Neural cell (in vitro differentiated cells): Measurements from ENCODE around the gene STIM1. TPM values are rescaled to one million over a fixed set of nuclear protein-coding genes. Genes with fewer than 3 reads are reported as not detected.

Experiments used
- H2AFZ ChIP-seq: fragments of 200-600, 300-800 bp; sonication (generic), shearing (Covaris generic); 2 replicates; pipeline ENCODE4 v1.6.0; 2014; ENCODE audit warnings: low read depth, mild to moderate bottlenecking, antibody characterized with exemption, low read length, moderate library complexity
- H3F3A ChIP-seq: fragments of 200-600 bp; shearing (Covaris generic); 2 replicates; pipeline ENCODE4 v1.6.1; 2016; ENCODE audit warnings: mild to moderate bottlenecking, moderate library complexity, mixed read lengths, antibody characterized with exemption, low read length; ENCODE audit not compliant: insufficient read depth, poor library complexity, severe bottlenecking
- H3K27ac ChIP-seq: fragments of 200-600, 300-800 bp; sonication (generic), shearing (Covaris generic); 2 replicates; pipeline ENCODE4 v1.5.1; 2014; ENCODE audit warnings: mild to moderate bottlenecking, low read length, moderate library complexity
- H3K27me3 ChIP-seq: fragments of 300-800, 200-600 bp; sonication (generic), shearing (Covaris generic); 2 replicates; pipeline ENCODE4 v1.6.0; 2014; ENCODE audit warnings: mild to moderate bottlenecking, low read depth, low read length, moderate library complexity; ENCODE audit not compliant: insufficient read depth
- H3K36me3 ChIP-seq: fragments of 300-800, 200-600 bp; sonication (generic), shearing (Covaris generic); 2 replicates; pipeline ENCODE4 v1.5.1; 2014; ENCODE audit warnings: mild to moderate bottlenecking, antibody characterized with exemption, low read length, moderate library complexity; ENCODE audit not compliant: insufficient read depth
- H3K4me2 ChIP-seq: fragments of 300-800, 200-600 bp; sonication (generic), shearing (Covaris generic); 2 replicates; pipeline ENCODE4 v1.6.0; 2014; ENCODE audit warnings: mild to moderate bottlenecking, low read length
- H3K4me3 ChIP-seq: fragments of 300-800, 200-600 bp; sonication (generic), shearing (Covaris generic); 2 replicates; pipeline ENCODE4 v1.5.1; 2014; ENCODE audit warnings: mild to moderate bottlenecking, low read length, moderate library complexity
- H3K79me2 ChIP-seq: fragments of 200-600 bp; shearing (Covaris generic); replicated peaks from 2 replicates; pipeline ENCODE4 v1.6.0; 2014; ENCODE audit warnings: mild to moderate bottlenecking, low read length, moderate library complexity; ENCODE audit not compliant: insufficient read depth
- H3K9ac ChIP-seq: fragments of 300-800, 200-600 bp; sonication (generic), shearing (Covaris generic); 2 replicates; pipeline ENCODE4 v1.6.1; 2016; ENCODE audit warnings: mild to moderate bottlenecking, low read length, mixed read lengths
- H3K9me2 ChIP-seq: fragments of 200-600 bp; shearing (Covaris generic); 2 replicates; pipeline ENCODE4 v1.6.1; 2016; ENCODE audit warnings: mild to moderate bottlenecking, low read length, mixed read lengths; ENCODE audit not compliant: insufficient read depth
- H3K9me3 ChIP-seq: fragments of 200-600, 300-800 bp; sonication (generic), shearing (Covaris generic); 2 replicates; pipeline ENCODE4 v1.6.1; 2016; ENCODE audit warnings: mild to moderate bottlenecking, mixed run types, low read length, moderate library complexity, mixed read lengths
- H4K20me1 ChIP-seq: fragments of 200-600 bp; shearing (Covaris generic); 2 replicates; pipeline ENCODE4 v1.6.1; 2016; ENCODE audit warnings: mild to moderate bottlenecking, mixed run types; ENCODE audit not compliant: insufficient read depth
- CTCF ChIP-seq: fragments of 450-650 bp; IDR thresholded peaks from 2 replicates; pipeline ENCODE4 v1.5.1; 2014; ENCODE audit warnings: antibody characterized with exemption, mild to moderate bottlenecking, moderate library complexity; ENCODE audit not compliant: poor library complexity, severe bottlenecking
- EP300 ChIP-seq: fragments of 450-650 bp; conservative IDR thresholded peaks from 2 replicates; pipeline ENCODE4 v1.6.1; 2014; ENCODE audit warnings: antibody characterized with exemption, mild to moderate bottlenecking, moderate library complexity; ENCODE audit not compliant: poor library complexity, severe bottlenecking
- EZH2 ChIP-seq: fragments of 200-600, 300-800 bp; shearing (Covaris generic), sonication (generic); IDR thresholded peaks from 2 replicates; pipeline ENCODE4 v1.6.1; 2014; ENCODE audit warnings: antibody characterized with exemption, low read length, borderline replicate concordance, mild to moderate bottlenecking; ENCODE audit not compliant: insufficient read depth, poor library complexity, severe bottlenecking
- MXI1 ChIP-seq: fragments of 450-650 bp; conservative IDR thresholded peaks from 2 replicates; pipeline ENCODE4 v1.6.1; 2014; ENCODE audit warnings: antibody characterized with exemption, mild to moderate bottlenecking; ENCODE audit not compliant: poor library complexity, severe bottlenecking
- POLR2AphosphoS5 ChIP-seq: IDR thresholded peaks from 2 replicates; pipeline ENCODE4 v1.6.1; 2012
- RAD21 ChIP-seq: fragments of 450-650 bp; conservative IDR thresholded peaks from 2 replicates; pipeline ENCODE4 v1.6.1; 2014; ENCODE audit warnings: antibody characterized with exemption, mild to moderate bottlenecking, moderate library complexity
- REST ChIP-seq: IDR thresholded peaks from 2 replicates; pipeline ENCODE4 v1.6.1; 2012; ENCODE audit warnings: borderline replicate concordance
- SMC3 ChIP-seq: fragments of 450-650 bp; conservative IDR thresholded peaks from 2 replicates; pipeline ENCODE4 v1.6.1; 2014; ENCODE audit warnings: antibody characterized with exemption, mild to moderate bottlenecking, moderate library complexity; ENCODE audit not compliant: poor library complexity
- TAF1 ChIP-seq: IDR thresholded peaks from 2 replicates; pipeline ENCODE4 v1.6.1; 2012; ENCODE audit warnings: low read depth
- polyA plus RNA-seq: library from polyadenylated mRNA; depleted of rRNA; stranded (reverse); fragments of >200 nt; gene quantifications from 2 replicates; pipeline ENCODE4 v1.2.3, GENCODE V29; 2014

Gene STIM1
- polyA plus RNA-seq, 1 donor from 2014 or later: 14.5 TPM

GRCh38 chr11:3967695-3968094, 112.2 kb downstream of the STIM1 start:
- Histone ChIP-seq H3K36me3 (no peaks in the 10 kb centered on the region), H3K27me3 (no peaks in the 10 kb centered on the region), H3F3A (no peaks in the 10 kb centered on the region), H3K4me3 (no peak overlapping the region), H2AFZ (no peak overlapping the region), H3K9me3 (no peaks in the 10 kb centered on the region), H3K4me2 (no peak overlapping the region), H3K27ac (no peak overlapping the region), H3K79me2 (no peaks in the 10 kb centered on the region), H4K20me1 (no peaks in the 10 kb centered on the region), H3K9me2 (no peaks in the 10 kb centered on the region), H3K9ac (no peak overlapping the region)
- no peak for TF ChIP-seq RAD21
- no peak for TF ChIP-seq POLR2AphosphoS5
- TF ChIP-seq EZH2: no peak
- no peak for TF ChIP-seq TAF1
- TF ChIP-seq SMC3: no peak
- TF ChIP-seq REST: no peak
- TF ChIP-seq MXI1: no peak
- TF ChIP-seq CTCF: no peak
- TF ChIP-seq EP300: no peak

GRCh38 chr11:3969200-3969599, 113.7 kb downstream of the STIM1 start:
- H2AFZ ChIP-seq: no peak overlapping the region
- no peaks in the 10 kb centered on the region for H3K9me2 ChIP-seq
- H3K27ac ChIP-seq: no peak overlapping the region
- H3K9ac ChIP-seq: no peak overlapping the region
- H3F3A ChIP-seq: no peaks in the 10 kb centered on the region
- no peak overlapping the region for H3K4me3 ChIP-seq
- H3K36me3 ChIP-seq: no peaks in the 10 kb centered on the region
- no peak for TF ChIP-seq MXI1
- H3K79me2 ChIP-seq: no peaks in the 10 kb centered on the region
- H3K9me3 ChIP-seq: no peaks in the 10 kb centered on the region
- no peaks in the 10 kb centered on the region for H3K27me3 ChIP-seq
- no peak overlapping the region for H3K4me2 ChIP-seq
- H4K20me1 ChIP-seq: no peaks in the 10 kb centered on the region

GRCh38 chr11:3969613-3970012, 114.1 kb downstream of the STIM1 start:
- Histone ChIP-seq H3F3A (no peaks in the 10 kb centered on the region), H3K4me2 (no peak overlapping the region), H3K4me3 (no peak overlapping the region), H3K36me3 (no peaks in the 10 kb centered on the region), H2AFZ (no peak overlapping the region), H3K9me2 (no peaks in the 10 kb centered on the region), H3K79me2 (no peaks in the 10 kb centered on the region), H4K20me1 (no peaks in the 10 kb centered on the region), H3K27ac (no peak overlapping the region), H3K27me3 (no peaks in the 10 kb centered on the region), H3K9ac (no peak overlapping the region), H3K9me3 (no peaks in the 10 kb centered on the region)
- TF ChIP-seq EZH2 (no peak), CTCF (no peak), RAD21 (no peak), SMC3 (no peak), TAF1 (no peak), POLR2AphosphoS5 (no peak), MXI1 (no peak), EP300 (no peak), REST (no peak)
